OCI-LY7 (cell line): ENCODE data around the gene CTTNBP2. TPM values are rescaled to one million over a fixed set of nuclear protein-coding genes. Genes with fewer than 3 reads are reported as not detected.

Experiments
- BruUV-seq: library from RNA; stranded (reverse); fragments of 400-500 nt; replicated peaks from 2 replicates; lab custom pipeline; 2021; lab: Mats Ljungman, UMichigan
- CTCF ChIA-PET: fragments of 300-600 bp; sonication (Branson Sonifier 250); formaldehyde crosslinking; loops from one replicate; lab custom pipeline; 2022; ENCODE audit warnings: antibody characterized with exemption; ENCODE audit not compliant: unreplicated experiment; lab: Charles Lee
- POLR2A ChIA-PET: fragments of 300-600 bp; sonication (Branson Sonifier 250); formaldehyde crosslinking; loops from one replicate; lab custom pipeline; 2022; ENCODE audit warnings: antibody characterized with exemption; lab: Charles Lee
- DNase-seq: peaks from one replicate; pipeline ENCODE4 v3.0.0-alpha.2; 2015; ENCODE audit warnings: low spot score
- H2AFZ ChIP-seq: fragments of 200-600 bp; sonication (generic), shearing (Covaris generic); 2 replicates; pipeline ENCODE4 v1.6.1; 2014; ENCODE audit warnings: mild to moderate bottlenecking, antibody characterized with exemption, low read length, moderate library complexity
- H3K27ac ChIP-seq: fragments of 200-600 bp; sonication (generic); 2 replicates; pipeline ENCODE4 v1.5.1; 2014; ENCODE audit warnings: mixed run types, low read depth, mild to moderate bottlenecking, moderate library complexity, low read length, inconsistent platforms; ENCODE audit not compliant: poor library complexity, severe bottlenecking
- H3K36me3 ChIP-seq: fragments of 200-600 bp; sonication (generic); 2 replicates; pipeline ENCODE4 v1.6.1; 2014; ENCODE audit warnings: mild to moderate bottlenecking, antibody characterized with exemption, low read length, moderate library complexity, mixed read lengths; ENCODE audit not compliant: insufficient read depth
- H3K4me1 ChIP-seq: fragments of 200-600 bp; sonication (generic); 2 replicates; pipeline ENCODE4 v1.5.1; 2014; ENCODE audit warnings: mild to moderate bottlenecking, low read length; ENCODE audit not compliant: insufficient read depth, poor library complexity, severe bottlenecking
- H3K4me2 ChIP-seq: fragments of 200-600 bp; sonication (generic); 2 replicates; pipeline ENCODE4 v1.6.1; 2014; ENCODE audit warnings: mild to moderate bottlenecking, low read length
- H3K4me3 ChIP-seq: fragments of 200-600 bp; sonication (generic); 2 replicates; pipeline ENCODE4 v1.5.1; 2014; ENCODE audit warnings: mild to moderate bottlenecking, low read depth, low read length; ENCODE audit not compliant: poor library complexity, severe bottlenecking
- H3K79me2 ChIP-seq: fragments of 200-600 bp; sonication (generic); 2 replicates; pipeline ENCODE4 v1.6.1; 2016; ENCODE audit warnings: low read depth, mild to moderate bottlenecking, low read length, moderate library complexity, mixed read lengths; ENCODE audit not compliant: insufficient read depth
- H3K9me2 ChIP-seq: fragments of 200-600 bp; sonication (generic); 2 replicates; pipeline ENCODE4 v1.6.1; 2016; ENCODE audit warnings: mild to moderate bottlenecking, low read length, mixed read lengths; ENCODE audit not compliant: insufficient read depth
- H3K9me3 ChIP-seq: fragments of 200-600 bp; sonication (generic); 2 replicates; pipeline ENCODE4 v1.6.1; 2014; ENCODE audit warnings: mild to moderate bottlenecking, mixed run types, low read length, mixed read lengths
- H4K20me1 ChIP-seq: fragments of 200-600 bp; sonication (generic); 2 replicates; pipeline ENCODE4 v1.6.1; 2014; ENCODE audit warnings: mild to moderate bottlenecking, antibody characterized with exemption, low read length, moderate library complexity, mixed read lengths; ENCODE audit not compliant: insufficient read depth
- EZH2phosphoT487 ChIP-seq: fragments of 200-600 bp; sonication (generic); IDR thresholded peaks from 2 replicates; pipeline ENCODE4 v1.6.1; 2018; ENCODE audit warnings: low read depth, borderline replicate concordance, mild to moderate bottlenecking, mixed run types, antibody characterized with exemption, low read length, moderate library complexity, mixed read lengths
- intact Hi-C: fragments of 100-400 bp; cut with micrococcal nuclease; formaldehyde crosslinking; loops from one replicate; pipeline ENCODE4 v1.10.0; 2022; ENCODE audit not compliant: unreplicated experiment
- total RNA-seq, 2 experiments: library from RNA; depleted of rRNA in 1 of 2; stranded (reverse); fragments of >200 nt in 1 of 2; shearing (Covaris generic) in 1 of 2; gene quantifications; 2 replicates each; pipeline ENCODE4 v1.2.3, GENCODE V29; 2014 to 2022
- TF ChIP-seq, protein P1 (sequence below): fragments of 200-600 bp; sonication (generic); conservative IDR thresholded peaks from 2 replicates; pipeline ENCODE4 v1.5.1; 2014; ENCODE audit warnings: mild to moderate bottlenecking, antibody characterized with exemption, low read length, moderate library complexity, mixed read lengths

Gene CTTNBP2
- total RNA-seq, 2 experiments from 2014 or later, result not detected

DNA sequence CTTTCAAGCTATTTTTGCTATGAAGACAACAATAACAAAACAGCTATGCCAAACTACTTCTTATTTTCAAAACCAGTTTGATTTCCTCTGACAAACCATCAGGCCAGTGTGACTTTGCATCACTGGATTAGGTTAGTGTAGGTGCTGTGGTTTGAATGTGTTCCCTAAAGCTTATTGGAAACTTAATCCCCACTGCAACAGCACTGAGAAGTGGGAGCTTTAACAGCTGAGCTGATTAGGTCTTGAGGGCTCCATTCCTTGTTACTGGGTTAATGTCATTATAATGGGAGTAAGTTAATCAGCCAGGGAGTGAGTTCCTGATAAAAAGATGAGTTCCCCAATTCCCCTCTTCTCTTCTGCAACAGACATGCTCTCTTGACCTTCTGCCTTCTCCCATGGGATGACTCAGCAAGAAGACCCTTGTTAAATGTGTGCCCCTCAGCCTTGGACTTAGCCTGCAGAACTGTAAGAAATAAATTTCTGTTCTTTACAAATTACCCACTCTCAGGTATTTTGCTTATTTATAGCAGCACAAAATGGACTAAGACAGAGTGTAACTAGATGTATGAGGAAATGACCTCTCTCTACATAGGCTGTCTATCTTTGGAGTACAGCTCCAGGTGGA, 186.8 kb downstream of the CTTNBP2 start:
- DNase-seq, result no peak
- H3K4me3 ChIP-seq, result no peak overlapping the region
- TF ChIP-seq EZH2phosphoT487, result no peak
- TF ChIP-seq, protein P1, sequence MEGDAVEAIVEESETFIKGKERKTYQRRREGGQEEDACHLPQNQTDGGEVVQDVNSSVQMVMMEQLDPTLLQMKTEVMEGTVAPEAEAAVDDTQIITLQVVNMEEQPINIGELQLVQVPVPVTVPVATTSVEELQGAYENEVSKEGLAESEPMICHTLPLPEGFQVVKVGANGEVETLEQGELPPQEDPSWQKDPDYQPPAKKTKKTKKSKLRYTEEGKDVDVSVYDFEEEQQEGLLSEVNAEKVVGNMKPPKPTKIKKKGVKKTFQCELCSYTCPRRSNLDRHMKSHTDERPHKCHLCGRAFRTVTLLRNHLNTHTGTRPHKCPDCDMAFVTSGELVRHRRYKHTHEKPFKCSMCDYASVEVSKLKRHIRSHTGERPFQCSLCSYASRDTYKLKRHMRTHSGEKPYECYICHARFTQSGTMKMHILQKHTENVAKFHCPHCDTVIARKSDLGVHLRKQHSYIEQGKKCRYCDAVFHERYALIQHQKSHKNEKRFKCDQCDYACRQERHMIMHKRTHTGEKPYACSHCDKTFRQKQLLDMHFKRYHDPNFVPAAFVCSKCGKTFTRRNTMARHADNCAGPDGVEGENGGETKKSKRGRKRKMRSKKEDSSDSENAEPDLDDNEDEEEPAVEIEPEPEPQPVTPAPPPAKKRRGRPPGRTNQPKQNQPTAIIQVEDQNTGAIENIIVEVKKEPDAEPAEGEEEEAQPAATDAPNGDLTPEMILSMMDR, result no peak
- ChIA-PET CTCF (no interaction called here), POLR2A (no interaction called here)
- no peak overlapping the region for H3K4me2 ChIP-seq
- no peaks in the 10 kb centered on the region for H3K4me1 ChIP-seq
- no peaks in the 10 kb centered on the region for H3K36me3 ChIP-seq
- H4K20me1 ChIP-seq, result no peaks in the 10 kb centered on the region
- BruUV-seq, result no TSS peak
- no peak overlapping the region for H2AFZ ChIP-seq
- H3K27ac ChIP-seq, result no peak overlapping the region
- H3K9me2 ChIP-seq, result no peaks in the 10 kb centered on the region
- H3K9me3 ChIP-seq, result no peaks in the 10 kb centered on the region
- no peaks in the 10 kb centered on the region for H3K79me2 ChIP-seq
- intact Hi-C loops, result no loop called here

DNA sequence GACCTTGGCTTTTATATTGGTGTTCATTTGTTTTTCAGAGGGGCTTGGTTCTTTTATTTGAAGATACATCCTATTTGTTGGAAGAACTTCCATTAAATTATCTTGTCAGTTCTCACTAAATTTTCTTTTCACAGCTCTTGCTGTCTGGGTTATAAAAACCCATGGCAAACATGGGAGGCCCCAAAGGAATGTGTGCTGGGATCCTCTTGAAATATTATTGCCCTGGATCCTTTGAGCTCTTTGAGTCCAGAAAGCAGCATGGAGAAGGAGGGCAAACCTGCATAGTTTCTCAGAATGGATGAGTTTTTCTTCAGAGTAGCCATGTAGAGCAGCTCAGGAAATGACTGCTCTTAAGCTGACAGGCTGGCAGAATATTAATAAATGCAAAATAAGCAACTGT, 187.4 kb downstream of the CTTNBP2 start:
- H2AFZ ChIP-seq, result no peak overlapping the region
- intact Hi-C loops, result no loop called here
- H3K4me2 ChIP-seq, result no peak overlapping the region
- POLR2A ChIA-PET, result no interaction called here
- no peaks in the 10 kb centered on the region for H3K79me2 ChIP-seq
- no peaks in the 10 kb centered on the region for H3K4me1 ChIP-seq
- CTCF ChIA-PET, result no interaction called here
- no TSS peak for BruUV-seq
- no peak for DNase-seq
- no peaks in the 10 kb centered on the region for H4K20me1 ChIP-seq
- no peak overlapping the region for H3K27ac ChIP-seq
- no peak overlapping the region for H3K4me3 ChIP-seq
- no peaks in the 10 kb centered on the region for H3K36me3 ChIP-seq
- H3K9me2 ChIP-seq, result no peaks in the 10 kb centered on the region
- TF ChIP-seq, protein P1, result no peak
- no peak for TF ChIP-seq EZH2phosphoT487
- no peaks in the 10 kb centered on the region for H3K9me3 ChIP-seq

DNA sequence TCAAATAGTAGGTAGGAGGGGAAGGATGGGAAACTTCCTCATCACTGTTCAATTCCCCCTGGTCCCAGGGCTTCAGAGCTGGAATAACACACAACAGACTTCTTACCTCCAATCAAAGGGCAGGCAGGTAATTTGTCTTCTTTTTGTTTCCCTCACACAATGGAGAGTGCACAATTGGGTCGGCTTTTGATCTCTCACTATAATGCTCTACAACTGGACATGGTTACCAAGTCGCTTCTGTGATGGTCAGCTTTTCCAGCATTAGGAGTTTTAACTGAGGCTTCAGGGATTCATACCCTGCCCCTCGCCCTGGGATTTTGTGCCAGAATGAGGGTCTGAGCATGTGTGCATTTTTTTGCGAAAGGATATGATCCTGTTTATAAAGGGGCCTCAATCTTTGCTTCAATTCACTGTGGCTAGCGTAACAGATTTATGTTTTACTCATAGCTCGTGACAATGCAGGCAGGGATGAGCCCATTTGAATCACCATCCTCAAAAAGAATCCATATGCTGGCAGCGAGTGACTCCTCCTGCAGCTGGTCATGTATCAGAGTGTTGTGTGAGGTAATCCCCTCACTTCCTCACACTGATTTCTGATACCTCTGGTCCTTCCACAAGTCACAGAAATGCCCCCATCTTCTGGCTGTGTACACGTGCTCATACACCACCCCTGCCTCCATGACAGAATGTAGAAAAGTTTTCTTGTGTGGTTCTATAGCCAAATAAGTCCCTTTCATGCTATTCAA, 189.6 kb downstream of the CTTNBP2 start:
- Histone ChIP-seq H3K9me3 (no peaks in the 10 kb centered on the region), H3K4me3 (no peak overlapping the region), H3K4me1 (no peaks in the 10 kb centered on the region), H3K4me2 (no peak overlapping the region), H2AFZ (no peak overlapping the region), H4K20me1 (no peaks in the 10 kb centered on the region), H3K9me2 (no peaks in the 10 kb centered on the region), H3K27ac (no peak overlapping the region), H3K36me3 (no peaks in the 10 kb centered on the region), H3K79me2 (no peaks in the 10 kb centered on the region)
- BruUV-seq, result no TSS peak
- no peak for DNase-seq
- POLR2A ChIA-PET, result no interaction called here
- TF ChIP-seq, protein P1, result no peak
- no peak for TF ChIP-seq EZH2phosphoT487
- intact Hi-C loops, result no loop called here
- CTCF ChIA-PET, result no interaction called here
